Neural cell (in vitro differentiated cells): ENCODE data around the gene OPN4. TPM values are rescaled to one million over a fixed set of nuclear protein-coding genes. Genes with fewer than 3 reads are reported as not detected.

ENCODE experiments used
- H2AFZ ChIP-seq: fragments of 200-600, 300-800 bp; sonication (generic), shearing (Covaris generic); 2 replicates; pipeline ENCODE4 v1.6.0; 2014; ENCODE audit warnings: low read depth, mild to moderate bottlenecking, antibody characterized with exemption, low read length, moderate library complexity
- H3F3A ChIP-seq: fragments of 200-600 bp; shearing (Covaris generic); 2 replicates; pipeline ENCODE4 v1.6.1; 2016; ENCODE audit warnings: mild to moderate bottlenecking, moderate library complexity, mixed read lengths, antibody characterized with exemption, low read length; ENCODE audit not compliant: insufficient read depth, poor library complexity, severe bottlenecking
- H3K27ac ChIP-seq: fragments of 200-600, 300-800 bp; sonication (generic), shearing (Covaris generic); 2 replicates; pipeline ENCODE4 v1.5.1; 2014; ENCODE audit warnings: mild to moderate bottlenecking, low read length, moderate library complexity
- H3K27me3 ChIP-seq: fragments of 300-800, 200-600 bp; sonication (generic), shearing (Covaris generic); 2 replicates; pipeline ENCODE4 v1.6.0; 2014; ENCODE audit warnings: mild to moderate bottlenecking, low read depth, low read length, moderate library complexity; ENCODE audit not compliant: insufficient read depth
- H3K36me3 ChIP-seq: fragments of 300-800, 200-600 bp; sonication (generic), shearing (Covaris generic); 2 replicates; pipeline ENCODE4 v1.5.1; 2014; ENCODE audit warnings: mild to moderate bottlenecking, antibody characterized with exemption, low read length, moderate library complexity; ENCODE audit not compliant: insufficient read depth
- H3K4me2 ChIP-seq: fragments of 300-800, 200-600 bp; sonication (generic), shearing (Covaris generic); 2 replicates; pipeline ENCODE4 v1.6.0; 2014; ENCODE audit warnings: mild to moderate bottlenecking, low read length
- H3K4me3 ChIP-seq: fragments of 300-800, 200-600 bp; sonication (generic), shearing (Covaris generic); 2 replicates; pipeline ENCODE4 v1.5.1; 2014; ENCODE audit warnings: mild to moderate bottlenecking, low read length, moderate library complexity
- H3K79me2 ChIP-seq: fragments of 200-600 bp; shearing (Covaris generic); replicated peaks from 2 replicates; pipeline ENCODE4 v1.6.0; 2014; ENCODE audit warnings: mild to moderate bottlenecking, low read length, moderate library complexity; ENCODE audit not compliant: insufficient read depth
- H3K9ac ChIP-seq: fragments of 300-800, 200-600 bp; sonication (generic), shearing (Covaris generic); 2 replicates; pipeline ENCODE4 v1.6.1; 2016; ENCODE audit warnings: mild to moderate bottlenecking, low read length, mixed read lengths
- H3K9me2 ChIP-seq: fragments of 200-600 bp; shearing (Covaris generic); 2 replicates; pipeline ENCODE4 v1.6.1; 2016; ENCODE audit warnings: mild to moderate bottlenecking, low read length, mixed read lengths; ENCODE audit not compliant: insufficient read depth
- H3K9me3 ChIP-seq: fragments of 200-600, 300-800 bp; sonication (generic), shearing (Covaris generic); 2 replicates; pipeline ENCODE4 v1.6.1; 2016; ENCODE audit warnings: mild to moderate bottlenecking, mixed run types, low read length, moderate library complexity, mixed read lengths
- H4K20me1 ChIP-seq: fragments of 200-600 bp; shearing (Covaris generic); 2 replicates; pipeline ENCODE4 v1.6.1; 2016; ENCODE audit warnings: mild to moderate bottlenecking, mixed run types; ENCODE audit not compliant: insufficient read depth
- EZH2 ChIP-seq: fragments of 200-600, 300-800 bp; shearing (Covaris generic), sonication (generic); IDR thresholded peaks from 2 replicates; pipeline ENCODE4 v1.6.1; 2014; ENCODE audit warnings: antibody characterized with exemption, low read length, borderline replicate concordance, mild to moderate bottlenecking; ENCODE audit not compliant: insufficient read depth, poor library complexity, severe bottlenecking
- MXI1 ChIP-seq: fragments of 450-650 bp; conservative IDR thresholded peaks from 2 replicates; pipeline ENCODE4 v1.6.1; 2014; ENCODE audit warnings: antibody characterized with exemption, mild to moderate bottlenecking; ENCODE audit not compliant: poor library complexity, severe bottlenecking
- POLR2AphosphoS5 ChIP-seq: IDR thresholded peaks from 2 replicates; pipeline ENCODE4 v1.6.1; 2012
- RAD21 ChIP-seq: fragments of 450-650 bp; conservative IDR thresholded peaks from 2 replicates; pipeline ENCODE4 v1.6.1; 2014; ENCODE audit warnings: antibody characterized with exemption, mild to moderate bottlenecking, moderate library complexity
- SMC3 ChIP-seq: fragments of 450-650 bp; conservative IDR thresholded peaks from 2 replicates; pipeline ENCODE4 v1.6.1; 2014; ENCODE audit warnings: antibody characterized with exemption, mild to moderate bottlenecking, moderate library complexity; ENCODE audit not compliant: poor library complexity
- TAF1 ChIP-seq: IDR thresholded peaks from 2 replicates; pipeline ENCODE4 v1.6.1; 2012; ENCODE audit warnings: low read depth
- polyA plus RNA-seq: library from polyadenylated mRNA; depleted of rRNA; stranded (reverse); fragments of >200 nt; gene quantifications from 2 replicates; pipeline ENCODE4 v1.2.3, GENCODE V29; 2014
- TF ChIP-seq, protein P1 (sequence below): fragments of 450-650 bp; IDR thresholded peaks from 2 replicates; pipeline ENCODE4 v1.5.1; 2014; ENCODE audit warnings: antibody characterized with exemption, mild to moderate bottlenecking, moderate library complexity; ENCODE audit not compliant: poor library complexity, severe bottlenecking

The OPN4 gene
- polyA plus RNA-seq, 1 donor from 2014 or later: not detected

DNA sequence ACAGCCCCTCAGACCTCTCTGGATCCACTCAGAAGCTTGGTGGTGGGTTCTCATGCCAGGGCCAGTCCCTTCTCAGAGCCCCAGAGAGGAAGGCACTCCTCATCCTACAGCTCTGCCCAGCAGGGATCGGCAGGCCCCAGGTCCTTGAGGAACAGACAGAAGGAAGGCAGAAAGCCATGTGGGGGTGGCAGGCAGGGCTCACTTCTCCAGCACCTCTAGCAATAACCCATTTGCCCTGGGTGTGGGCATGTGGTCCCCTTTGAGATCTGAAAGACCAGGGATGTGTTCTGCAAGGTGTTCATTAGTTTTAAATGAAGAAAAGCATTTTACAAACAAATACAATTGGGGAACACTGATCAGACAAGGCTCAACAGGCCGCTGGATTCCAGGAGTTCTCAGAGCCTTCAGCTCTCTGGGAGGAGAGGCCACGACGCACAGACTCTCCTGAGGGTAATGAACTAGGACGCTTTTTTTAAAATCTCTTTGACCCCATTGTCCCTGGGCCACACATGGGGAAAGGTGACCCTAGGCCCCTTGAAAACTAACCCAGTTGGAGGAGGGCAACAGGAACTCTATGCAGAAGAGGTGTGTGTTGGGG, 54.5 kb downstream of the OPN4 start:
- H3K9me3 ChIP-seq: no peaks in the 10 kb centered on the region
- H3K79me2 ChIP-seq: no peaks in the 10 kb centered on the region
- no peaks in the 10 kb centered on the region for H3K36me3 ChIP-seq
- H3K4me3 ChIP-seq: no peak overlapping the region
- H3K9ac ChIP-seq: no peak overlapping the region
- H3K27me3 ChIP-seq: peaks cover 5% of the 10 kb centered on the region
- H4K20me1 ChIP-seq: no peaks in the 10 kb centered on the region
- H3K4me2 ChIP-seq: no peak overlapping the region
- H3F3A ChIP-seq: no peaks in the 10 kb centered on the region
- H3K27ac ChIP-seq: no peak overlapping the region
- no peaks in the 10 kb centered on the region for H3K9me2 ChIP-seq
- no peak for TF ChIP-seq EZH2
- no peak overlapping the region for H2AFZ ChIP-seq

DNA sequence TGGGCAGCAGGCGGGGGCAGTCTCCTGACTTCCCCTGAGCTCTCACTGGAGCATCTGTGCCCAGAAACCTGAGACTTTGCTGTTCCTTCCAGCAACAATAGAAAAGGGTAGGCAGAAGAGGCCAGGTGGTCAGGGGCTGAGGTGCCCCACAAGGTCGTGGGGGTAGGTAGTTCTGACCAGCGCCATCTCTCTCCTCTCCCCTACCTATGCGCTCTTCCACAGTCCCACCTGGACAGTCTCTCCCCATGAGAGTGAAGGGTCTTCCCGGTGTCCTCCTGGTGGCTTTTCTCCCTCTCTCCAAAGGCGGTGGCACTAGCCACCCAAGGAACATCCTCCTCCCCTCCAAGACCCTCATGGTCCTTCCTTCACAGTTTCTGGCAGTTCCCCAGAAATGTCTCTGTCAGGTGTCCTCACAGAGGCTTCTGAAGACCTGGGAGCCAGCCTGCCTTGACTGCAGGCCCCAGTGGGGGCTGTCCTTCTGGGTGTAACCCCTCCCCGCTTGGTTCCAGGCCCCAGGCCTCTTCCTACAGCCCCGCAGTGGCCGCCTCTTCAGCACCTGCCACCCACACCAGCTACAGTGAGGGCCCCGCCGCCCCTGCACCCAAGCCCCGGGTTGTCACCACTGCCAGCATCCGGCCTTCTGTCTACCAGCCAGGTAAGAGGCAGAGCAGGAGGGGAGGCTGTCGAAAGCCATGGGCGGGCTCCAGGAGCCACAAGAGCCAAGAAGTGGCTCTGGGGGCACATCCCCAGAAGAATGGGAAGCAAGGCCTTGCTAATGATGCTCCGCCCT, 55.2 kb downstream of the OPN4 start:
- H3K36me3 ChIP-seq: no peaks in the 10 kb centered on the region
- no peaks in the 10 kb centered on the region for H4K20me1 ChIP-seq
- H3K4me3 ChIP-seq: no peak overlapping the region
- no peaks in the 10 kb centered on the region for H3F3A ChIP-seq
- H3K9me2 ChIP-seq: no peaks in the 10 kb centered on the region
- H3K27ac ChIP-seq: no peak overlapping the region
- TF ChIP-seq, protein P1, sequence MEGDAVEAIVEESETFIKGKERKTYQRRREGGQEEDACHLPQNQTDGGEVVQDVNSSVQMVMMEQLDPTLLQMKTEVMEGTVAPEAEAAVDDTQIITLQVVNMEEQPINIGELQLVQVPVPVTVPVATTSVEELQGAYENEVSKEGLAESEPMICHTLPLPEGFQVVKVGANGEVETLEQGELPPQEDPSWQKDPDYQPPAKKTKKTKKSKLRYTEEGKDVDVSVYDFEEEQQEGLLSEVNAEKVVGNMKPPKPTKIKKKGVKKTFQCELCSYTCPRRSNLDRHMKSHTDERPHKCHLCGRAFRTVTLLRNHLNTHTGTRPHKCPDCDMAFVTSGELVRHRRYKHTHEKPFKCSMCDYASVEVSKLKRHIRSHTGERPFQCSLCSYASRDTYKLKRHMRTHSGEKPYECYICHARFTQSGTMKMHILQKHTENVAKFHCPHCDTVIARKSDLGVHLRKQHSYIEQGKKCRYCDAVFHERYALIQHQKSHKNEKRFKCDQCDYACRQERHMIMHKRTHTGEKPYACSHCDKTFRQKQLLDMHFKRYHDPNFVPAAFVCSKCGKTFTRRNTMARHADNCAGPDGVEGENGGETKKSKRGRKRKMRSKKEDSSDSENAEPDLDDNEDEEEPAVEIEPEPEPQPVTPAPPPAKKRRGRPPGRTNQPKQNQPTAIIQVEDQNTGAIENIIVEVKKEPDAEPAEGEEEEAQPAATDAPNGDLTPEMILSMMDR: no peak
- TF ChIP-seq SMC3: no peak
- TF ChIP-seq TAF1: no peak
- TF ChIP-seq RAD21: no peak
- TF ChIP-seq EZH2: no peak
- H3K9me3 ChIP-seq: no peaks in the 10 kb centered on the region
- peaks cover 5% of the 10 kb centered on the region for H3K27me3 ChIP-seq
- no peaks in the 10 kb centered on the region for H3K79me2 ChIP-seq
- H3K9ac ChIP-seq: no peak overlapping the region
- H3K4me2 ChIP-seq: no peak overlapping the region
- no peak overlapping the region for H2AFZ ChIP-seq

DNA sequence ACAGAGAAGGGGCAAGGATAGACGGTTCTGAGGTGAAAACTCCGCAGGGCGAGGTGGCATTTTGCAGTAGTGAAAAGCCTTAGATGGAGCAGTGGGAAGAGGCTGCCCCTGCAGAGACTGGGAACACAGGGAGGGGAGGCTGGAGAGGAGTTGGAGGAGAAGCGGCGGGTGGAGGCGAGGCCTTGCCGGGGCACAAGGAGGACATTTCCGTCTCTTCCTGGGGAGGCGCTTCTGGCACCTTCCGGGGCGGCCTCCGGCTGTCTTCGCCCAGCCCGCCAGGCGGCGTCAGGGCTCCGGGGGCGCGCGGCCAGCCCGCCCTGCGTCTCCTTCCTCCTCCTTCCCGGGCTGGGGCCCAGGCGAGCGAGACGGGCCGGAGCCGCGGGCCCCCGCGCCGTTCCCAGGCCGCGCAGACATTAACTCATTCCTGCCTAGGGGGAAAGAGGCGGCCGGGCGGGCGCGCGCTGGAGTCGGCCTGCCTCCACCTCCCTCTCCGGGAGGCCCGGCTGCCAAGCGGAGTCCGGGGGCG, 56.7 kb downstream of the OPN4 start:
- peak overlapping the region; percentile 65 for H3K4me3 ChIP-seq
- H3K9me3 ChIP-seq: no peaks in the 10 kb centered on the region
- H3K4me2 ChIP-seq: no peak overlapping the region
- peak overlapping the region; percentile 61 for H3K9ac ChIP-seq
- no peaks in the 10 kb centered on the region for H3K79me2 ChIP-seq
- H3K27ac ChIP-seq: no peak overlapping the region
- no peaks in the 10 kb centered on the region for H3K9me2 ChIP-seq
- H3K27me3 ChIP-seq: peaks cover 5% of the 10 kb centered on the region
- no peaks in the 10 kb centered on the region for H3F3A ChIP-seq
- H2AFZ ChIP-seq: peak overlapping the region; percentile 65
- no peaks in the 10 kb centered on the region for H4K20me1 ChIP-seq
- H3K36me3 ChIP-seq: no peaks in the 10 kb centered on the region
- TF ChIP-seq SMC3 (peak; percentile 81), RAD21 (peak; percentile 70), EZH2 (no peak), POLR2AphosphoS5 (peak; percentile 26), MXI1 (peak; percentile 20), TAF1 (no peak)
- TF ChIP-seq, protein P1: peak; percentile 86
